Prostate gland (tissue), 2 donors: ENCODE results near the gene B4GALT4.

ENCODE experiments used
- CTCF ChIP-seq, 4 experiments: fragments of 200-600 bp in 2 of 4; fragments of 450-650 bp in 2 of 4; sonication (generic) in 2 of 4; IDR thresholded peaks; 1 replicate in 3 of 4; 2 replicates in 1 of 4; pipeline ENCODE4 v1.5.1; 2016 to 2019; ENCODE audit warnings: antibody characterized with exemption in 4 of 4, mild to moderate bottlenecking in 2 of 4, moderate library complexity in 2 of 4
- POLR2A ChIP-seq: fragments of 450-650 bp; IDR thresholded peaks from one replicate; pipeline ENCODE4 v1.6.1; 2016; ENCODE audit warnings: antibody characterized with exemption, mild to moderate bottlenecking
- POLR2AphosphoS5 ChIP-seq: sonication (generic); formaldehyde crosslinking; IDR thresholded peaks from one replicate; pipeline ENCODE4 v1.6.1; 2017; ENCODE audit warnings: antibody characterized with exemption

- peak; percentile 45 for TF ChIP-seq POLR2AphosphoS5
- TF ChIP-seq CTCF (IDR thresholded peaks at IDR 0.05) = no peak
- TF ChIP-seq POLR2A = no peak
Measured at GRCh38 chr3:119279101-119279554, 38.5 kb upstream of the B4GALT4 start.
